ENCODE data around the gene SLC38A2. TPM values are rescaled to one million over a fixed set of nuclear protein-coding genes. Genes with fewer than 3 reads are reported as not detected.

Gene SLC38A2
- total RNA-seq, 1 donor from 2014 or later: 216 TPM

DNA sequence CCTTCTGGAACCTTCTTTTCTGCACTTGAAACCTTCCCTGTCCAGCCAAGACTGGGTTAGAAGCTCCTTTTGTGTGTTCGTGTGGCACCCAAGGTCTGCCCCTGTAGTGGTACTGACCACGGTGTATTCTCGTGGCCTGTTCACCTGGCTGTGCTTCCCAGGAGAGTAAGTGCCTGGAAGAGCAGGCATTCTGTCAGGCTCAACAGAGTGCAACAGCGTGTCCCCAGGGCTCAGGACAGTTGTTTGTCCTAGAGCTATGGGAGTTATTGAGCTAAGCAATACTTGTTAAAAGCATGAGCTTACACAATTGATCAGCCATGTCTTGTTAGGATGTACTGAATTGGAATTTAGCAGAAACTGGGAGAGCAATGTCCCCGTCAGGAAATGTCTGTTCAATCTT lies 12.9 kb upstream of the SLC38A2 start:
- TF ChIP-seq, protein P1, sequence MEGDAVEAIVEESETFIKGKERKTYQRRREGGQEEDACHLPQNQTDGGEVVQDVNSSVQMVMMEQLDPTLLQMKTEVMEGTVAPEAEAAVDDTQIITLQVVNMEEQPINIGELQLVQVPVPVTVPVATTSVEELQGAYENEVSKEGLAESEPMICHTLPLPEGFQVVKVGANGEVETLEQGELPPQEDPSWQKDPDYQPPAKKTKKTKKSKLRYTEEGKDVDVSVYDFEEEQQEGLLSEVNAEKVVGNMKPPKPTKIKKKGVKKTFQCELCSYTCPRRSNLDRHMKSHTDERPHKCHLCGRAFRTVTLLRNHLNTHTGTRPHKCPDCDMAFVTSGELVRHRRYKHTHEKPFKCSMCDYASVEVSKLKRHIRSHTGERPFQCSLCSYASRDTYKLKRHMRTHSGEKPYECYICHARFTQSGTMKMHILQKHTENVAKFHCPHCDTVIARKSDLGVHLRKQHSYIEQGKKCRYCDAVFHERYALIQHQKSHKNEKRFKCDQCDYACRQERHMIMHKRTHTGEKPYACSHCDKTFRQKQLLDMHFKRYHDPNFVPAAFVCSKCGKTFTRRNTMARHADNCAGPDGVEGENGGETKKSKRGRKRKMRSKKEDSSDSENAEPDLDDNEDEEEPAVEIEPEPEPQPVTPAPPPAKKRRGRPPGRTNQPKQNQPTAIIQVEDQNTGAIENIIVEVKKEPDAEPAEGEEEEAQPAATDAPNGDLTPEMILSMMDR (IDR thresholded peaks at IDR 0.05; ENCODE audit: unreplicated experiment): no peak
- peak overlapping the region; percentile 26 for H3K27ac Mint-ChIP-seq
- H3K9me3 Mint-ChIP-seq (ENCODE audit: low read depth): no peaks in the 10 kb centered on the region
- no peaks in the 10 kb centered on the region for H3K36me3 Mint-ChIP-seq (ENCODE audit: insufficient read depth)
- peak overlapping the region; percentile 53 for H3K4me3 Mint-ChIP-seq (ENCODE audit: low read depth)
- peaks cover 21% of the 10 kb centered on the region for H3K4me1 Mint-ChIP-seq (ENCODE audit: low read depth)
- no peak for DNase-seq (ENCODE audit: low spot score, unreplicated experiment)
- no peaks in the 10 kb centered on the region for H3K27me3 Mint-ChIP-seq

DNA sequence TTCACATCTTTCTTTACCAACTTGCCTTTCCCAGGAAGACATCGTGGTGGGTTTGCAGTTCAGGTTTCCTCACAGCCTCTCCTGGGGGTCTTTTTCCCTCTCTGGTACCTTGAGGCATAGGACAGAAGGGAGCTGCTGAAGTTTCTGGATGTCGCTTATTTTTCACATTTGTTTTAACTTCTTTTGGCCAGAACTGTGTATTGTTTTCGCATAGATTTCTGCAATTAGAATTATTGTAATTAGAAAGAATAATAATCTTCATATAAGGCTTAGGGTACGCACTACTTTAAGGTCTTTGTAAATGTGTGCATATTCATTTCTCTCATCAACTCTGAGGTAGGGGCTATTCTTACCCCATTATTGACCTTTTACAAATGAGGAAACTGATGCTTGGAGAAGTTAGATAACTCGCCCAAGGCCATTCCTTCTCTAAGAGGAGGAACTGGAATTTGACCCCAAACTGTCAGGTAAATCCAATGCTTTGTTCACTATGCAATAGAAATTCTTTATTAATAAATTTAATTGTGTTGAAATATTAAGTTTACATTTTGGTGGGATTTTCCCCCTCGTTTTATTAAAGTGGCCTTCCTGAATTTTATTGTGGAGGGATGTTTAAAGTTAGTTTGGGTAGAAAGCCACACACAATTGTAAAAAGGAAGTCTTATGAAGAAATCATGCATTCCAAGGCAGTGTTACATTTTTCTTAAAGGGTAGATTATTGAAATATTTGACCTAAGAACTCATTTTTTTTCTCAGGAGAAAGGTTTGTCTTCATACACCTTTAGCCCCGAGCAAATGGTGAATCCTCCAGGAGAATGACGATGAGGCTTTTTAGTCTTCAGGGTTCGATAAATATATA lies 12.1 kb upstream of the SLC38A2 start:
- H3K4me3 Mint-ChIP-seq (ENCODE audit: low read depth): peak overlapping the region; percentile 79
- TF ChIP-seq, protein P1 (IDR thresholded peaks at IDR 0.05; ENCODE audit: unreplicated experiment): no peak
- DNase-seq (ENCODE audit: low spot score, unreplicated experiment): no peak
- peaks cover 21% of the 10 kb centered on the region for H3K4me1 Mint-ChIP-seq (ENCODE audit: low read depth)
- no peaks in the 10 kb centered on the region for H3K27me3 Mint-ChIP-seq
- no peaks in the 10 kb centered on the region for H3K9me3 Mint-ChIP-seq (ENCODE audit: low read depth)
- peak overlapping the region; percentile 93 for H3K27ac Mint-ChIP-seq
- no peaks in the 10 kb centered on the region for H3K36me3 Mint-ChIP-seq (ENCODE audit: insufficient read depth)

DNA sequence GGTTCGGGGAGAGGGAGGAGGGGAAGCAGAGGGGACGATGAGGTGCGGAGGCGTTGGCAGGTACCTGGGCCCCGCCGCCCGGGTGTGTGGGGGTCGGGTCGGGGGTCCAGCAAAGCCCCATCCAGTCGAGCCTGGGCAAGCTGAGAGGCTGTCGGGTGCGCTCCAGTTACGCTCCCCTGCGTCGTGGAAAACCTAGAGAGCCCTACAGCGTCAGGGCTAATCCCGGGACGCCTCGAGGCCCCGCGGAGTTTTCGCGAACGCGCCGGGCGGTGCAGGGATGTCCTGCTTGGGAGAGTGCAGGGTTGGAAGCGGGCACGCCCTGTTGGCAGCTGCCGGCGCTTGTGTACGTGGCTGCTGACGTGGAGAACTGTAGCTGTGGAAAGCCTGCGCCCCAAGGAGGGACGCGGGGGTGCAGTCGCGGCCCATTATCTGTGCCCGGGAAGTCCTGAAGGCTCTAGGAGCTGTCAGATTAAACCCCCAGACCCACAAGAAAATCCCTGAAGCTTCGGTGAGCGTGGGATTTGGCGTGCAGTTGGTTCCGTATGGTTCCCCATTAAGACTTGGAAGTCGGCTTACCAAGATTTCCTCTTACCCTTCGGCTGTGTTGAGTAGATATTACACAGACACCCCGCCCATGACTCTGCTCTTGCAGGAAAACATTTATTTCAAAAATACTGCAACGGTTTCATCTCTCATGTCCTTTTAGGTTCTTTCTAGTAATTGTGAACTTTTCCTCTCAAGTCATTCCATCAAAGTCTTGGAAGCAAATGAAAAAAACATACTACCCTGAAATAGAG lies 11.3 kb upstream of the SLC38A2 start:
- peak overlapping the region; percentile 79 for H3K4me3 Mint-ChIP-seq (ENCODE audit: low read depth)
- H3K27ac Mint-ChIP-seq: peak overlapping the region; percentile 93
- no peak for DNase-seq (ENCODE audit: low spot score, unreplicated experiment)
- H3K27me3 Mint-ChIP-seq: no peaks in the 10 kb centered on the region
- peaks cover 21% of the 10 kb centered on the region for H3K4me1 Mint-ChIP-seq (ENCODE audit: low read depth)
- H3K36me3 Mint-ChIP-seq (ENCODE audit: insufficient read depth): no peaks in the 10 kb centered on the region
- TF ChIP-seq, protein P1 (IDR thresholded peaks at IDR 0.05; ENCODE audit: unreplicated experiment): no peak
- no peaks in the 10 kb centered on the region for H3K9me3 Mint-ChIP-seq (ENCODE audit: low read depth)

DNA sequence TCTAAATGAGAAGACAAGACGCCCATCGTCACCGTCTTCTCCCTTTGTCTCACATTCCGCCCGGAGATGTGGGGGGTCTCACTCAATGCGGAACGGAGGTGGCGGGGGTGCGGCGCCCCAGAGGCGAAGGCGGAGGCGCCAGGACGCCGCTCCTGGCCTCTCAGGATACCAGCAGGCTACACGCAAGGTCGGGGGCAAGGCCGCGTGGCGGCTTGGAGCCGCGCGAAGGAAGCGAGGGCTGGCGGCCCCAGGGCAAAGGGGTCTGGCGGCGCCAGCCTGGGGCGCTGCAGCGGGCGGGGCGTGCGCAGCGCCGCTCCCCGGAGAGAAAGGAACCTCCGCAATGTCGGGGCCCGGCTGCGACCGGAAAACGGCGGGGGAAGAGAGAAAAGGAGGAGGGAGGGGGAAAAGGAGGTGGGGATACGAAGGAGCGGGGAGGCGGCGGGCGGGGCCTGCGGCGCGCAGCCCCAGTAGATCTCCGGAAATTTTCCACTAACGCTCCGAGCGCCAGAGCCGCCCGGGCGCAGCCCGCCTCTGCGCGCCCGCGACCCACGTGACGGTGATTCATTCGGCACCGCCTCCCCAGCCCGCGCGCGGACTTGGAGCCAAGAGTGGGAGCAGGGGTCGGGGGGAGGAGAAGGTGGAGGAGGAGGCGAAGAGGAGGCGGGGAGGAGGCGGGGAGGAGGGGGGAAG lies 10.5 kb upstream of the SLC38A2 start:
- peak; percentile 86 for DNase-seq (ENCODE audit: low spot score, unreplicated experiment)
- Mint-ChIP-seq H3K36me3 (ENCODE audit: insufficient read depth) (no peaks in the 10 kb centered on the region), H3K9me3 (ENCODE audit: low read depth) (no peaks in the 10 kb centered on the region), H3K27me3 (no peaks in the 10 kb centered on the region), H3K4me1 (ENCODE audit: low read depth) (peaks cover 21% of the 10 kb centered on the region), H3K4me3 (ENCODE audit: low read depth) (peak overlapping the region; percentile 79), H3K27ac (peak overlapping the region; percentile 99)
- TF ChIP-seq, protein P1 (IDR thresholded peaks at IDR 0.05; ENCODE audit: unreplicated experiment): peak; percentile 24

Data from progenitor cell of endocrine pancreas (in vitro differentiated cells).